HEK293 (cell line): ENCODE measurements around the gene SELENBP1.

Source experiments
- GLIS2 ChIP-seq: fragments of 450-650 bp; formaldehyde crosslinking; IDR thresholded peaks from 2 replicates; pipeline ENCODE4 v1.5.1; 2016; ENCODE audit warnings: missing biosample characterization, missing genetic modification characterization
- KLF16 ChIP-seq: fragments of 450-650 bp; formaldehyde crosslinking; IDR thresholded peaks from 2 replicates; pipeline ENCODE4 v1.5.1; 2017; ENCODE audit warnings: missing biosample characterization, missing genetic modification characterization
- KLF8 ChIP-seq: fragments of 450-650 bp; formaldehyde crosslinking; IDR thresholded peaks from 2 replicates; pipeline ENCODE4 v1.5.1; 2016; ENCODE audit warnings: missing biosample characterization, missing genetic modification characterization
- MEIS1 ChIP-seq: sonication (generic); formaldehyde crosslinking; IDR thresholded peaks from 2 replicates; pipeline ENCODE4 v1.8.1; 2022; ENCODE audit warnings: missing genetic modification reagents, mild to moderate bottlenecking, borderline replicate concordance
- PATZ1 ChIP-seq: fragments of 450-650 bp; formaldehyde crosslinking; IDR thresholded peaks from 2 replicates; pipeline ENCODE4 v1.5.1; 2016; ENCODE audit warnings: missing biosample characterization, missing genetic modification characterization
- SP2 ChIP-seq: fragments of 450-650 bp; formaldehyde crosslinking; IDR thresholded peaks from 2 replicates; pipeline ENCODE4 v1.5.1; 2016; ENCODE audit warnings: missing biosample characterization, missing genetic modification characterization
- SP3 ChIP-seq: fragments of 450-650 bp; formaldehyde crosslinking; IDR thresholded peaks from 2 replicates; pipeline ENCODE4 v1.5.1; 2016; ENCODE audit warnings: missing biosample characterization, missing genetic modification characterization
- TSHZ1 ChIP-seq: fragments of 450-650 bp; formaldehyde crosslinking; IDR thresholded peaks from 2 replicates; pipeline ENCODE4 v1.5.1; 2016; ENCODE audit warnings: missing biosample characterization, missing genetic modification characterization, borderline replicate concordance
- WT1 ChIP-seq: fragments of 450-650 bp; formaldehyde crosslinking; IDR thresholded peaks from 2 replicates; pipeline ENCODE4 v1.5.1; 2016; ENCODE audit warnings: missing biosample characterization, missing genetic modification characterization
- YY1 ChIP-seq: fragments of 450-650 bp; formaldehyde crosslinking; IDR thresholded peaks from 2 replicates; pipeline ENCODE4 v1.5.1; 2018; ENCODE audit warnings: missing biosample characterization, missing genetic modification characterization
- ZBTB1 ChIP-seq: fragments of 450-650 bp; formaldehyde crosslinking; IDR thresholded peaks from 2 replicates; pipeline ENCODE4 v1.5.1; 2016; ENCODE audit warnings: missing biosample characterization, missing genetic modification characterization
- ZBTB20 ChIP-seq: fragments of 450-650 bp; formaldehyde crosslinking; IDR thresholded peaks from 2 replicates; pipeline ENCODE4 v1.5.1; 2016; ENCODE audit warnings: missing biosample characterization, missing genetic modification characterization
- ZBTB7A ChIP-seq: fragments of 450-650 bp; formaldehyde crosslinking; IDR thresholded peaks from 2 replicates; pipeline ENCODE4 v1.5.1; 2016; ENCODE audit warnings: low read depth, missing biosample characterization, missing genetic modification characterization
- ZFHX2 ChIP-seq: fragments of 450-650 bp; formaldehyde crosslinking; conservative IDR thresholded peaks from 2 replicates; pipeline ENCODE4 v1.5.1; 2016; ENCODE audit warnings: missing biosample characterization, missing genetic modification characterization
- ZIC2 ChIP-seq: fragments of 450-650 bp; formaldehyde crosslinking; IDR thresholded peaks from 2 replicates; pipeline ENCODE4 v1.5.1; 2016; ENCODE audit warnings: missing biosample characterization, missing genetic modification characterization
- ZNF114 ChIP-seq: fragments of 450-650 bp; formaldehyde crosslinking; IDR thresholded peaks from 2 replicates; pipeline ENCODE4 v1.5.0; 2017; ENCODE audit warnings: missing biosample characterization, missing genetic modification characterization
- ZNF132 ChIP-seq: fragments of 450-650 bp; formaldehyde crosslinking; IDR thresholded peaks from 2 replicates; pipeline ENCODE4 v1.5.1; 2017; ENCODE audit warnings: missing biosample characterization, missing genetic modification characterization, borderline replicate concordance
- ZNF391 ChIP-seq: fragments of 450-650 bp; formaldehyde crosslinking; IDR thresholded peaks from 2 replicates; pipeline ENCODE4 v1.5.1; 2016; ENCODE audit warnings: low read depth, missing biosample characterization, missing genetic modification characterization, borderline replicate concordance
- ZNF394 ChIP-seq: fragments of 450-650 bp; formaldehyde crosslinking; IDR thresholded peaks from 2 replicates; pipeline ENCODE4 v1.5.1; 2016; ENCODE audit warnings: missing biosample characterization, missing genetic modification characterization, mild to moderate bottlenecking, moderate library complexity, borderline replicate concordance
- ZNF449 ChIP-seq: fragments of 450-650 bp; formaldehyde crosslinking; IDR thresholded peaks from 2 replicates; pipeline ENCODE4 v1.5.1; 2017; ENCODE audit warnings: missing biosample characterization, mild to moderate bottlenecking, missing genetic modification characterization, moderate library complexity
- ZNF513 ChIP-seq: fragments of 450-650 bp; IDR thresholded peaks from 2 replicates; pipeline ENCODE4 v1.5.1; 2018; ENCODE audit warnings: missing biosample characterization, missing genetic modification characterization
- ZNF621 ChIP-seq: fragments of 450-650 bp; formaldehyde crosslinking; IDR thresholded peaks from 2 replicates; pipeline ENCODE4 v1.5.1; 2017; ENCODE audit warnings: missing biosample characterization, missing genetic modification characterization
- ZNF645 ChIP-seq: fragments of 450-650 bp; formaldehyde crosslinking; IDR thresholded peaks from 2 replicates; pipeline ENCODE4; 2016; ENCODE audit warnings: missing biosample characterization, missing genetic modification characterization
- ZNF660 ChIP-seq: fragments of 450-650 bp; IDR thresholded peaks from 2 replicates; pipeline ENCODE4 v1.5.1; 2018; ENCODE audit warnings: missing biosample characterization, mild to moderate bottlenecking, missing genetic modification characterization
- ZNF692 ChIP-seq: fragments of 450-650 bp; formaldehyde crosslinking; IDR thresholded peaks from 2 replicates; pipeline ENCODE4 v1.5.1; 2016; ENCODE audit warnings: missing biosample characterization, missing genetic modification characterization
- ZNF747 ChIP-seq: fragments of 450-650 bp; formaldehyde crosslinking; IDR thresholded peaks from 2 replicates; pipeline ENCODE4 v1.5.1; 2016; ENCODE audit warnings: missing biosample characterization, missing genetic modification characterization
- ZNF791 ChIP-seq: fragments of 450-650 bp; formaldehyde crosslinking; IDR thresholded peaks from 2 replicates; pipeline ENCODE4 v1.5.1; 2016; ENCODE audit warnings: missing biosample characterization, missing genetic modification characterization
- ZSCAN30 ChIP-seq: fragments of 450-650 bp; IDR thresholded peaks from 2 replicates; pipeline ENCODE4 v1.5.1; 2018; ENCODE audit warnings: missing biosample characterization, mild to moderate bottlenecking, missing genetic modification characterization, moderate library complexity

Gene SELENBP1

GRCh38 chr1:151327223-151327902 lies 45.1 kb downstream of the SELENBP1 start, which contains the start of gene PI4KB (continued):
- peak; percentile 44; the same call in 1 of the 2 replicates for TF ChIP-seq ZNF513 (tag by site-specific recombination)
- TF ChIP-seq SP3 = peak; percentile 84
- TF ChIP-seq ZNF449 (tag by site-specific recombination) = peak; percentile 49; the same call in 1 of the 2 replicates
- TF ChIP-seq ZNF621 = no peak
- no peak for TF ChIP-seq WT1
- peak; percentile 65 for TF ChIP-seq YY1
- TF ChIP-seq ZFHX2 (tag by site-specific recombination) = 0 out of 2 replicates have a peak, but pooled peaks have one; percentile 2
- TF ChIP-seq ZSCAN30 (tag by site-specific recombination) = 0 out of 2 replicates have a peak, but pooled peaks have one; percentile 66
- peak; percentile 6 for TF ChIP-seq PATZ1 (tag by site-specific recombination)
- TF ChIP-seq ZBTB7A = no peak
- no peak for TF ChIP-seq KLF16
- TF ChIP-seq ZIC2 (tag by site-specific recombination) = no peak
- TF ChIP-seq ZNF692 (tag by site-specific recombination) = peak; percentile 32
- TF ChIP-seq ZBTB20 (tag by site-specific recombination) = peak; percentile 90; the same call in 1 of the 2 replicates
- peak; percentile 36 for TF ChIP-seq SP2
- no peak; the same call in 1 of the 2 replicates for TF ChIP-seq ZNF391
- TF ChIP-seq ZNF747 (tag by site-specific recombination) = no peak
- TF ChIP-seq TSHZ1 = no peak
- TF ChIP-seq ZNF660 (tag by site-specific recombination) = peak; percentile 43; the same call in 1 of the 2 replicates
- TF ChIP-seq ZNF114 (tag by site-specific recombination) = no peak
- TF ChIP-seq MEIS1 = no peak
- no peak for TF ChIP-seq ZNF791
- 0 out of 2 replicates have a peak, but pooled peaks have one; percentile 10 for TF ChIP-seq KLF8
- TF ChIP-seq ZBTB1 (tag by site-specific recombination) = no peak
- no peak for TF ChIP-seq ZNF132 (tag by site-specific recombination)
- TF ChIP-seq ZNF645 (tag by site-specific recombination) = no peak
- peak; percentile 5; the same call in 1 of the 2 replicates for TF ChIP-seq ZNF394 (tag by site-specific recombination)
- TF ChIP-seq GLIS2 (tag by site-specific recombination) = peak; percentile 45; the same call in 1 of the 2 replicates
